Prostate gland (tissue), 2 donors: ENCODE data around the gene GMDS. TPM values are rescaled to one million over a fixed set of nuclear protein-coding genes. Genes with fewer than 3 reads are reported as not detected.

Experiments used
- DNase-seq: peaks from one replicate; pipeline ENCODE4 v3.0.0-alpha.2; 2019; ENCODE audit warnings: low spot score
- H3K27ac ChIP-seq, 2 donors: fragments of 200-600 bp; sonication (generic); 2 replicates each; pipeline ENCODE4 v1.5.1; 2017 to 2019
- H3K27me3 ChIP-seq: fragments of 200-600 bp; sonication (generic); replicated peaks from 2 replicates; pipeline ENCODE4 v1.5.1; 2019; ENCODE audit not compliant: insufficient read depth
- H3K36me3 ChIP-seq, 2 donors: fragments of 200-600 bp; sonication (generic); 1 replicate in 1 of 2; 2 replicates in 1 of 2; pipeline versions ENCODE4 v1.5.1 to v1.8.1; 2017 to 2019
- H3K4me1 ChIP-seq: fragments of 200-600 bp; sonication (generic); replicated peaks from 2 replicates; pipeline ENCODE4 v1.5.1; 2019
- H3K4me3 ChIP-seq, 2 donors: fragments of 200-600 bp; sonication (generic); 2 replicates each; pipeline ENCODE4 v1.5.1; 2017 to 2019
- H3K9me3 ChIP-seq: fragments of 200-600 bp; sonication (generic); 2 replicates; pipeline ENCODE4 v1.5.1; 2017
- CTCF ChIP-seq, 4 experiments: fragments of 200-600 bp in 2 of 4; fragments of 450-650 bp in 2 of 4; sonication (generic) in 2 of 4; IDR thresholded peaks; 1 replicate in 3 of 4; 2 replicates in 1 of 4; pipeline ENCODE4 v1.5.1; 2016 to 2019; ENCODE audit warnings: antibody characterized with exemption in 4 of 4, mild to moderate bottlenecking in 2 of 4, moderate library complexity in 2 of 4
- POLR2A ChIP-seq: fragments of 450-650 bp; IDR thresholded peaks from one replicate; pipeline ENCODE4 v1.6.1; 2016; ENCODE audit warnings: antibody characterized with exemption, mild to moderate bottlenecking
- POLR2AphosphoS5 ChIP-seq: sonication (generic); formaldehyde crosslinking; IDR thresholded peaks from one replicate; pipeline ENCODE4 v1.6.1; 2017; ENCODE audit warnings: antibody characterized with exemption
- WGBS: methylation state at CpG from one replicate; pipeline ENCODE4 v1.1.5; 2018; 5-methylcytosine and 5-hydroxymethylcytosine counted together
- intact Hi-C: fragments of 100-400 bp; cut with DNase I; formaldehyde crosslinking; loops from one replicate; pipeline ENCODE4 v1.14.2; 2022
- total RNA-seq, 2 donors: library from RNA; depleted of rRNA; stranded (reverse); fragments of >200 nt; gene quantifications; one replicate each; pipeline ENCODE4 v1.1.0, GENCODE V29; 2016

Gene GMDS
- total RNA-seq, 2 donors from 2014 or later: 24.9 to 29.9 TPM

GRCh38 chr6:1910621-1911407, 334.6 kb downstream of the GMDS start:
- Histone ChIP-seq H3K4me1 (no peaks in the 10 kb centered on the region), H3K27me3 (no peaks in the 10 kb centered on the region), H3K27ac (no peak overlapping the region), H3K4me3 (no peak overlapping the region), H3K9me3 (no peaks in the 10 kb centered on the region), H3K36me3 (no peaks in the 10 kb centered on the region)
- intact Hi-C loops: no loop called here
- no peak for DNase-seq
- 74% methylated on average over 8 of the region's 8 CpGs for WGBS
- no peak for TF ChIP-seq POLR2AphosphoS5
- no peak for TF ChIP-seq CTCF (IDR thresholded peaks at IDR 0.05)
- no peak for TF ChIP-seq POLR2A

- intact Hi-C loops: no loop called here
- DNase-seq: no peak
- whole genome bisulfite sequencing: 67% methylated on average over 7 of the region's 7 CpGs
- Histone ChIP-seq H3K27ac (no peak overlapping the region), H3K4me3 (no peak overlapping the region), H3K4me1 (no peaks in the 10 kb centered on the region), H3K9me3 (no peaks in the 10 kb centered on the region), H3K36me3 (no peaks in the 10 kb centered on the region), H3K27me3 (no peaks in the 10 kb centered on the region)
- TF ChIP-seq CTCF (IDR thresholded peaks at IDR 0.05): no peak
Measured at GRCh38 chr6:1908784-1909183, 336.6 kb downstream of the GMDS start.

GRCh38 chr6:1906609-1907008, 338.8 kb downstream of the GMDS start:
- intact Hi-C loops: no loop called here

GRCh38 chr6:1906014-1906413, 339.4 kb downstream of the GMDS start:
- H3K36me3 ChIP-seq: no peaks in the 10 kb centered on the region
- DNase-seq: no peak
- WGBS: 82% methylated on average over 1 of the region's 1 CpG
- H3K27ac ChIP-seq: no peak overlapping the region
- intact Hi-C loops: no loop called here
- H3K9me3 ChIP-seq: no peaks in the 10 kb centered on the region
- TF ChIP-seq CTCF (IDR thresholded peaks at IDR 0.05) (no peak), POLR2AphosphoS5 (no peak), POLR2A (no peak)
- no peaks in the 10 kb centered on the region for H3K4me1 ChIP-seq
- H3K27me3 ChIP-seq: no peaks in the 10 kb centered on the region
- no peak overlapping the region for H3K4me3 ChIP-seq

More at GRCh38 chr6:1906609-1907008, 338.8 kb downstream of the GMDS start:
- H3K36me3 ChIP-seq: no peaks in the 10 kb centered on the region
- WGBS: 73% methylated on average over 5 of the region's 6 CpGs
- TF ChIP-seq POLR2AphosphoS5: no peak
- TF ChIP-seq POLR2A: no peak
- TF ChIP-seq CTCF (IDR thresholded peaks at IDR 0.05): no peak
- H3K9me3 ChIP-seq: no peaks in the 10 kb centered on the region
- H3K27me3 ChIP-seq: no peaks in the 10 kb centered on the region
- H3K27ac ChIP-seq: no peak overlapping the region
- no peak for DNase-seq
- no peak overlapping the region for H3K4me3 ChIP-seq
- H3K4me1 ChIP-seq: no peaks in the 10 kb centered on the region

- Histone ChIP-seq H3K4me3 (no peak overlapping the region), H3K27ac (no peak overlapping the region), H3K4me1 (no peaks in the 10 kb centered on the region), H3K27me3 (no peaks in the 10 kb centered on the region), H3K9me3 (no peaks in the 10 kb centered on the region), H3K36me3 (no peaks in the 10 kb centered on the region)
- TF ChIP-seq POLR2A: no peak
- no peak for TF ChIP-seq CTCF (IDR thresholded peaks at IDR 0.05)
- TF ChIP-seq POLR2AphosphoS5: no peak
- DNase-seq: no peak
- WGBS: 98% methylated on average over 6 of the region's 6 CpGs
- intact Hi-C loops: no loop called here
Measured at GRCh38 chr6:1904898-1905297, 340.5 kb downstream of the GMDS start.
